Sigmoid colon (tissue), 7 donors: Measurements from ENCODE around the gene TMEM132D. TPM values are rescaled to one million over a fixed set of nuclear protein-coding genes. Genes with fewer than 3 reads are reported as not detected.

ENCODE experiments used
- DNase-seq: peaks from one replicate; pipeline ENCODE4 v3.0.0-alpha.2; 2019
- H3K27ac ChIP-seq, 4 donors: fragments of 200-600 bp; sonication (generic); one replicate each; pipeline ENCODE4 v1.5.1; 2016 to 2019; ENCODE audit warnings: mild to moderate bottlenecking in 1 of 4
- H3K27me3 ChIP-seq, 3 donors: fragments of 200-600 bp; sonication (generic); one replicate each; pipeline ENCODE4 v1.5.1; 2019; ENCODE audit warnings: mild to moderate bottlenecking in 1 of 3
- H3K36me3 ChIP-seq, 4 donors: fragments of 200-600 bp; sonication (generic); one replicate each; pipeline ENCODE4 v1.5.1; 2016 to 2019
- H3K4me1 ChIP-seq, 4 donors: fragments of 200-600 bp; sonication (generic); one replicate each; pipeline ENCODE4 v1.5.1; 2017 to 2019
- H3K4me3 ChIP-seq, 4 donors: fragments of 200-600 bp; sonication (generic); one replicate each; pipeline ENCODE4 v1.5.1; 2017 to 2019; ENCODE audit warnings: mild to moderate bottlenecking in 2 of 4, moderate library complexity in 1 of 4
- H3K9me3 ChIP-seq, 4 donors: fragments of 200-600 bp in 3 of 4; sonication (generic) in 3 of 4; one replicate each; pipeline versions ENCODE4 v1.5.1 to v1.6.1; 2013 to 2019
- CTCF ChIP-seq, 4 experiments: fragments of 450-650 bp in 3 of 4; fragments of 200-600 bp in 1 of 4; IDR thresholded peaks; one replicate each; pipeline ENCODE4 v1.5.1; 2016 to 2019; ENCODE audit warnings: antibody characterized with exemption in 4 of 4, mild to moderate bottlenecking in 3 of 4, moderate library complexity in 2 of 4
- EP300 ChIP-seq, 4 donors: sonication (generic); formaldehyde crosslinking; IDR thresholded peaks; one replicate each; pipeline ENCODE4 v1.6.1; 2017; ENCODE audit warnings: antibody characterized with exemption in 4 of 4
- POLR2A ChIP-seq, 2 donors: fragments of 450-650 bp; IDR thresholded peaks; one replicate each; pipeline ENCODE4 v1.6.1; 2016; ENCODE audit warnings: antibody characterized with exemption in 2 of 2, mild to moderate bottlenecking in 2 of 2, moderate library complexity in 2 of 2
- POLR2AphosphoS5 ChIP-seq, 4 donors: sonication (generic); formaldehyde crosslinking; IDR thresholded peaks; one replicate each; pipeline ENCODE4 v1.6.1; 2017; ENCODE audit warnings: antibody characterized with exemption in 4 of 4
- WGBS, 2 donors: extraction: QIAGEN DNeasy Blood & Tissue Kit; methylation state at CpG; one replicate each; pipeline ENCODE4 v1.1.7; 2013; 5-methylcytosine and 5-hydroxymethylcytosine counted together
- intact Hi-C: fragments of 100-400 bp; cut with DNase I; formaldehyde crosslinking; loops from one replicate; pipeline ENCODE4 v1.15.1; 2023
- polyA plus RNA-seq, 3 donors: library from polyadenylated mRNA; stranded (reverse); fragments of 200-250 nt; gene quantifications; one replicate each; pipeline ENCODE4 v1.2.3, GENCODE V29; 2013
- total RNA-seq, 4 donors: library from RNA; depleted of rRNA; stranded (reverse); fragments of >200 nt; gene quantifications; one replicate each; pipeline ENCODE4 v1.1.0, GENCODE V29; 2016
- donor health status: healthy with polysubstance abuse.
- donor health status: Bipolar disorder and iron deficiency.
- donor health status: healthy.

TMEM132D gene
- total and polyA plus RNA-seq, 7 donors, result under 0.01 to 0.03 (median under 0.01) TPM; not detected in 3

GRCh38 chr12:129335773-129336172, 568.1 kb downstream of the TMEM132D start:
- no peak overlapping the region for H3K27ac ChIP-seq
- intact Hi-C loops, result no loop called here
- no peak for DNase-seq

DNA sequence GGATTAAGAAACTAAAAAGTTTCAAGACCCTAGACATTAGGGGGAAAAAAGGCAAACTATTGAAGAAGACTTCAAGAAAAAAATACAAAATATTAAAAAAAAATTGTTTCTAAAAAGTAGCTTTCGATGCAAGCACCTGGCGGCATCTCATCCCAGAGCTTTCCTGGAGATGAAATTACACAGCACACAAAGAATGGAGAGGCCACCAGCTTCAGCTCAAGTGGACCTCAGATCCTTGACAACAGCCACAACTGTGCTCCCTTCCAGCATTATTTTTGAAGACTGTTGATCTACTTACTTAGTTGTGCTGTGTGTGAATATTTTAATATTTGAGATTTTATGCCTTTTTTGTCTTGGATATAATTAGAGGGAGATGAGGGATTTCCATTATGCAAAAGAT, 571.5 kb downstream of the TMEM132D start:
- Histone ChIP-seq H3K27ac (no peak overlapping the region), H3K9me3 (peaks cover 0 to 4% (median 2%) of the 10 kb centered on the region in 4 donors), H3K4me1 (no peaks in the 10 kb centered on the region), H3K27me3 (no peaks in the 10 kb centered on the region), H3K36me3 (no peaks in the 10 kb centered on the region), H3K4me3 (no peak overlapping the region)
- DNase-seq, result no peak
- intact Hi-C loops, result no loop called here
- TF ChIP-seq POLR2A (IDR thresholded peaks at IDR 0.05) (no peak), EP300 (IDR thresholded peaks at IDR 0.05) (no peak), POLR2AphosphoS5 (IDR thresholded peaks at IDR 0.05) (no peak), CTCF (IDR thresholded peaks at IDR 0.05) (no peak)
- WGBS, 2 donors, result 92 to 94% methylated on average over 2 of the region's 2 CpGs

More at GRCh38 chr12:129335773-129336172, 568.1 kb downstream of the TMEM132D start:
- H3K36me3 ChIP-seq, result no peaks in the 10 kb centered on the region
- no peaks in the 10 kb centered on the region for H3K27me3 ChIP-seq
- no peaks in the 10 kb centered on the region for H3K4me1 ChIP-seq
- TF ChIP-seq CTCF (IDR thresholded peaks at IDR 0.05) (no peak), POLR2A (IDR thresholded peaks at IDR 0.05) (no peak), POLR2AphosphoS5 (IDR thresholded peaks at IDR 0.05) (no peak), EP300 (IDR thresholded peaks at IDR 0.05) (no peak)
- H3K4me3 ChIP-seq, result no peak overlapping the region
- H3K9me3 ChIP-seq, result peaks cover 0 to 4% (median 4%) of the 10 kb centered on the region in 4 donors

DNA sequence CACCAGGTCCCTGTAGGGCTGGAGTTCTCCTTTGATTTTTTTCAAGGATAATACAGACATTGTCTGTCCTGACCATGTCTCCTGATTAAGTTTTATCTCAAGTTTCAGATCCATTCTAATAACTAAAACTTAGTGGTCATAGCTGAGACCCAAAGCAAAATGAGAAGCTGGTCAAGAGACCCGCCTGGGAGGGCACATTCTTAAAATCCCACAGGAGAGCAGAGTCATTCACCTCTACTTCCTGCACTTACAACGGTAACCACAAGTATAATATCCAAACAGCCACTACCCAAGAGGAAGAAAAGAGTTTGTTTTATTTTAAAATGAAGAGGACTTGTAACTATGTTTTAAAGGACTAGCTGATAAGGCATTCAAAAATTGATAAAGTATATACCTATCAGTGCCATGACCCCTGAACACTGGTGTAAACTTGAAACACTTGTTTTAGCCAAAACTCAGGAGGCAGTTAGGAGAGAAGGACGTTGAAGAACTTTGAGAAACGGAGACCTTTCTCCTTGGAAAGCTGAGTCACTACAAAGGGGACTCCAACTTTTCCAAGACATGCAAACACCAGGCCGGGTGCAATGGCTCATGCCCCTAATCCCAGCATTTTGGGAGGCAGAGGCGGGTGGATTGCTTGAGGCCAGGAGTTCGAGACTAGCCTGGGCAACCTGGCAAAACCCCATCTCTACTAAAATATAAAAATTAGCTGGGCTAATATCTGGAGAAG, 572.3 kb downstream of the TMEM132D start:
- DNase-seq, result no peak
- Histone ChIP-seq H3K4me1 (no peaks in the 10 kb centered on the region), H3K4me3 (no peak overlapping the region), H3K27me3 (no peaks in the 10 kb centered on the region), H3K36me3 (no peaks in the 10 kb centered on the region), H3K9me3 (peaks cover 0 to 4% (median under 1%) of the 10 kb centered on the region in 4 donors), H3K27ac (no peak overlapping the region)
- intact Hi-C loops, result no loop called here
- WGBS, 2 donors, result 68 to 75% methylated on average over 7 of the region's 7 CpGs
- TF ChIP-seq POLR2A (IDR thresholded peaks at IDR 0.05), result no peak
- TF ChIP-seq POLR2AphosphoS5 (IDR thresholded peaks at IDR 0.05), result no peak
- TF ChIP-seq EP300 (IDR thresholded peaks at IDR 0.05), result no peak
- no peak for TF ChIP-seq CTCF (IDR thresholded peaks at IDR 0.05)

DNA sequence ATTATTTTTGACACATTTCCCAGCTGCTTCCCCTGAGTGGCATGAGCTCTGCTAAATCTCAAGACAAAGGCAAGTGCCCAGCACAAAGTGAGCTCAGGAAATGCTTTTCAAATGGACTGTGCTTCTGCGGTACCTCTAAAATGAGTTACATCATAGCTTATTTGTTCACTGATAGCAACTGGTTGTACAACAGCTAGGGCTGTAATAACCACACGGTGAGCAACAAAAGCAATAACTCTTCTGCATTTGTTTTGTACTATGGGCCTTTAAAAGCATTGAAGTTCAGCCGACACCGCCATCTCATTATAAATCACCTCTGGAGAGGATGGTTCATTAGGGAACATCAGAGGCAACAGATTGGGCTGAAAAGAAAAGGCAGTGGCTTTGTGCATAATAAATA, 575.6 kb downstream of the TMEM132D start:
- H3K4me1 ChIP-seq, result no peaks in the 10 kb centered on the region
- WGBS, 2 donors, result 26 to 41% methylated on average over 4 of the region's 4 CpGs
- intact Hi-C loops, result no loop called here
- no peaks in the 10 kb centered on the region for H3K36me3 ChIP-seq
- no peak for TF ChIP-seq POLR2AphosphoS5 (IDR thresholded peaks at IDR 0.05)
- no peak for TF ChIP-seq CTCF (IDR thresholded peaks at IDR 0.05)
- no peak for TF ChIP-seq EP300 (IDR thresholded peaks at IDR 0.05)
- TF ChIP-seq POLR2A (IDR thresholded peaks at IDR 0.05), result no peak
- no peaks in the 10 kb centered on the region for H3K27me3 ChIP-seq
- no peak overlapping the region for H3K27ac ChIP-seq
- H3K9me3 ChIP-seq, result no peaks in the 10 kb centered on the region
- no peak for DNase-seq
- H3K4me3 ChIP-seq, result no peak overlapping the region

DNA sequence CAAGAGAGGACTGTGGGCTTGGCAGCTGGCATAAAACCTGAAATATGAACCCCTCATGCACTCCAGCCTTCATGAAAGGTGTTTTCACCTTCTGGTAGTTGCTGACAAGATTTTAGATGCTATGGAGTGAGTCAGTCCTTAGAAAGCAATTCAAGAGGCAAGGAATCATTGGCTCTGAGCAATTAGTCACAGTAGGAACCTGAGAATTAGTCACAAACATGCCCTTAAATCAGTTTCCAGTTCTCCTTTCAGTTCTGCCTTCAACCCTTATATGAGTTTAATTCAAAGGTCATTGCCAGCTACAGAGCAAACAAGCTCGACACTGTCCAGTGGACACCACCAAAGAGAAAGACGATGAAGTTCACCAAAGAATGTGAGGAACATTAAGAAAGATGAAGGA, 578.3 kb downstream of the TMEM132D start:
- WGBS, 2 donors, result 83 to 91% methylated on average over 2 of the region's 2 CpGs
- Histone ChIP-seq H3K4me1 (no peaks in the 10 kb centered on the region), H3K9me3 (no peaks in the 10 kb centered on the region), H3K36me3 (no peaks in the 10 kb centered on the region), H3K4me3 (no peak overlapping the region), H3K27me3 (no peaks in the 10 kb centered on the region), H3K27ac (no peak overlapping the region)
- intact Hi-C loops, result no loop called here
- TF ChIP-seq CTCF (IDR thresholded peaks at IDR 0.05) (no peak), POLR2AphosphoS5 (IDR thresholded peaks at IDR 0.05) (no peak), POLR2A (IDR thresholded peaks at IDR 0.05) (no peak), EP300 (IDR thresholded peaks at IDR 0.05) (no peak)
- DNase-seq, result no peak
